ENCODE results near the gene FBN1.

The FBN1 gene

DNA sequence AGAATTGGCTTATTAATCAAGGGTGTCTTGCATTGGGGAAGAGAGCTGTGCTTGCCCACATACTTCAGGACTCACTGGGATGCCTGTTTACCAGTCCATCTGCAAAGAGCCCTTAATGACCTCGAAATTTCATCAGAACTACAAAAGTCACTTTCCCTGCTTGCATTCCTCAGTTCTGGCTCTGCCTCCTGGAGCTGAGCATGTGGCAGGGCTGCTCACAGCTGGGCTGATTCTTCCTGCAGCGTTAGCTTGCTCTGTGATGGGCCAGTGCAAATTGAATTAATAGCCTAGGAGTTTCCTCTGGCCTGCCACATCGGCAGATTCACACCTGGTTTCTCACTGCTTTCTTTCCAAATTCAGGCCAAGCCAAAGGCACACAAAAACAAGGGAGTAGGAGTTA, 205.4 kb downstream of the FBN1 start:
- DNase-seq (ENCODE audit: low read depth in 2 of 3, low spot score in 1 of 3): no peak

DNA sequence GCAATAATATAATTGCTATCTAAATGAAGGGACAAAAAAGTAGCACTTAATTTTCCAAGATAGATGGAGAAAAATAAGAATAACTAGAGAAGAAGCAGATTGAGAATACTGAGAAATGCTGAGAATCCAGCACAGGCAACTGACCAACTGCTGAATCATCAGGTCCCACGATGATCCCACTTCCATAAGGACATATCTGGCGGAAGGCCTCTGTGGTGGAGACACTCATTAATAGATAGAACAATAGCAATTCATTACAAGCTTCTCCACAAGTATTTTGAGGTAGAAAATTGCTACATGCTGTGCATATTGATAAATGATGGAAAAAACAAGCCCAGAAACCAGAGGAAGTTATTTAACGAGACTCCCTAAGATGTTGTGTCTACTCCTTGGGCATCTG, 208.3 kb downstream of the FBN1 start:
- DNase-seq (ENCODE audit: low read depth in 2 of 3, low spot score in 1 of 3): no peak

DNA sequence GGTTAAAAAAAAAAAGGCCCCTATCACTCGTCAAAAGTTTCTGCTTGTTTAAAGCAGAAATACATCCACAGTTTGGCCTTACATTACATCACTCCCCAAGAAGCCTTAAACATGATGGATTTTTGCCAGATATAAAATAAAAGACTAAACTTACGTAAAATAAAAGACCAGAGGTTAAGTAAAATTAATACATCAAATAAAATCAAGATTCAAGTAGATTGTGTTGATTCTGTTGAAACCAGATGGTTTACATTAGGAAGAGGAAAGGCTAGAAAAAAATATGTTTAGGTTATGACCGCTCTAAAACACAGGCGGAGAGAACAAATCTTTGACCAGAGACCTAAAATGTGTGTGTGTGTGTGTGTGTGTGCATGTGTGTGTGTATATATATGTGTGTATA, 210.2 kb downstream of the FBN1 start:
- no peak for DNase-seq (ENCODE audit: low read depth in 2 of 3, low spot score in 1 of 3)

DNA sequence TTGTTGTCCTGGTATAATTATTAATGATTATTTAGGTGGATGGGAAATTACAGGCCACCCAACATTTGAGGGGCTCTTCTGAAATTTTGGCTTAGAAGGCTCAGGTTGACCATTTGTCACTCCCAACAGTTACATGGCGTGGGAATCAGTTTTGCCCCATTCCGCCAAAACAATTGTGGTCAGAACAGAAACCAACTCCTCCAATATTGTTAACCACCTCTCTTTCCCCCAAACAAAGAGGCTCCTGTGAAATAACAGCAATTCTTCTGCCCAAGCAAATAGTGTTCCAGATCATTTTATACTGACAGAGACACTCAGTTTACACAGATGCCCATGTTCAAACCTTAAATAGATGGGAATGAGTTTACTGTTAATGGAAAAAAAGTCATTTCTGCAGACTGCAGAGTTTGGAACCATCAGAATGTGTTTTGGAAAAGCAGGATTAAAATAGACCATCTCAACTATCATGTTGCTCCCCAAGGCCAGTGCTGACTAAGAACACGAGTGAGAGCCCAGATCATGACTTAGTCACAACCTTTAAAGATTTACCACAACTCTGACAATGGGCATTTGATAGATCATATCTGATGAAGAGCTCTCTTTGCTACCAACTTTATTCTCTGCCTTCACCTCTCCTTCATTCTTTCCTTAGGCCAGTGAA, 212.2 kb downstream of the FBN1 start:
- DNase-seq (ENCODE audit: low read depth in 2 of 3, low spot score in 1 of 3): no peak

DNA sequence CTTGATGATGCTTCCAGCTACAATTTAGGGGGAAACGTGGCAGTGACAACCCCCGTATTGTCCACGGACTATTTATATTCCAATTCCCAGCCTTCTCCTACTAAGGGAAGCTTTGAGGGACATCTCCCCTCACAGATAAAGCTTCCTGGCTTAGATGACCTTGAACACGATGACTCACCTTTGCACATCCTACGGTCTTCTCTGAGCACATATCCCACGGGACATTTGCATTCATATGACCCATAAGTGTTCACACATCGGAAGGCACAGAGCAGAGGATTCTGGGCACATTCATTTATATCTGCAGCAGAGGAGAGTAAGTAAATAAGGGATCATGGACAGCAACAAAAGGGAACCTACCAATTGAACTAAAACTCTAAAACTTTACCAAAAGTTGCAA, 212.8 kb downstream of the FBN1 start:
- no peak for DNase-seq (ENCODE audit: low read depth in 2 of 3, low spot score in 1 of 3)

DNA sequence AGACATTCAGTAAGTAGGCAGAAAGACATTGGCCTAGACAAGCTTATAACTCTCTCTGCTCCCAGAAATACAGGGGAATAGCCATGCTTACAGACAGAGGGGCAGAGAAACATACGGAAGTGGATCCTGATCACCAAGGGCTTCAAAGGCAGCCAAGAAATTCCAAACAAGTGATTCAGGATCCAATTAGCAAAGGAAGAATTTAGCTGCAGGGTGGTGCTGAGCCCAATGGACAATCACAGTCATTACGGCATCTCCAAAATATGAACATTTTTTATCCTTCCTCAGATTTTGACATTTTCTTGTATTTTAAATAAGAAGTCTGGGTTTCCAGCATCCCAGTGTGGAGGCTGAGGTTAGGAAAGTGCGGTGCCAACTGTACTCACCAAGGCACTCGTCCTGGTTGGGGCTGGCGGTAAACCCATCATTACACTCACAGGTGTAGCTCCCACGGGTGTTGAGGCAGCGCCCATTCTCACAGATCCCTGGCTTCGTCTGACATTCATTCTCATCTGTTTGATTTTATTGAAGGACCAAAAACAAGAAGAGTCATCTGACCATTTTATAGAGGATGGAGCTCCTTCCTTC, 217.5 kb downstream of the FBN1 start:
- DNase-seq (ENCODE audit: low read depth in 2 of 3, low spot score in 1 of 3): no peak

DNA sequence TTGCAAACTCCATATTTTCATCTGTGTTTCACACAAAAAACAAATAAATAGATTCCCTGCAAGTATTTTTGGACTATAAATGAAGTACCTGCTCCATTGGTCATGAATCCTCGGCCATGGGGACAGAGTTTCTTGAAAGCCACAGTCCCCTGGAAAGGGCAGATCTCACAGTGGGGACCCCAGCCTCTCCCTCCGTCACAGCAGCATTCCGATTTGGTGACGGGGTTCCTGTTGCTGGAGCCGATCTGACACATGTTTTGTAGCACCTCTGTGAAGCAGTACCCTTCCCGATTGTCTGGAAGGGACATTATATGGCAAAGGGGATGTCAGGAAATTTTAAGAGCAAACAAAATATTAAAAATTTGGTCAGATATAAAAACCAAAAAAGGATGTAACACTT, 218.0 kb downstream of the FBN1 start:
- no peak for DNase-seq (ENCODE audit: low read depth in 2 of 3, low spot score in 1 of 3)

DNA sequence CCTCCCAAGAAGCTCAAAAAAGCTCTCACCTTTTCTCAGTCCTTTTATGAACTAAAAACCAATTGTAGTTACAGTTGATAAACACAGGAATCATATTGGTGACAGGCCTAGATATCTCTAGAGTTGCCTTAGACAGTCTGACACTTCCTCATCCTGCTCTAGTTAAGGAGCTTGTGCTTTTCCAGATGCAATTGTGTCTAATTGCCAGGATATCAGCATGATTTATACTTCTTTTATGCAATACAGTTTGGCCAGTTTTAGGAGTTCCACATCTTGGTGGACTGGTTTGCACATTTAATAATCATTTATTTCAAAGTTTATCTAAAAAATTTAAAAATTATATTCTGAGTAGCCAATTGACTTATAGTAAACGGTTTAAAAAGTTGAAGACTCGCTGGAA, 218.6 kb downstream of the FBN1 start:
- no peak for DNase-seq (ENCODE audit: low read depth in 2 of 3, low spot score in 1 of 3)

- no peak for DNase-seq (ENCODE audit: low read depth in 2 of 3, low spot score in 1 of 3)
Observed at GRCh38 chr15:48426044-48426443, 219.5 kb downstream of the FBN1 start.

DNA sequence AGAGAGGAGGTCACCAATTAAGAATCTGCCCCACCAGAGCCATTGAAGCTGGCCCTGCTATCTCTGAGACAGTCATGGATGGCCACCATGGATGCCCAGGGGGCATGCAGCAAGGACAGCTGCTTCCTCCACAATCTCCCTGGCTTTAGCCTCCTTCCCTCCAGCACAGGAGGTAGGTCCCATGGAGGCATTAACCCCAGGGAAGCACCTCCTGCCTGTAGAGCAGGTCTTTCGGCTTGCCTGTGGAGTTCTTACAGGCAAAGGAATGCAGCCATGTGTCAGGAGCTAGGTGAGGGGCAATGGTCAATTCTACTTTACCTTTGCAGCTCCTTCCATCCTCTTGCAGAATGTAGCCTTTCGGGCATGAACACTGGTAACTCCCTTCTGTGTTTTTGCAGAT, 220.5 kb downstream of the FBN1 start:
- DNase-seq (ENCODE audit: low read depth in 2 of 3, low spot score in 1 of 3): no peak

DNA sequence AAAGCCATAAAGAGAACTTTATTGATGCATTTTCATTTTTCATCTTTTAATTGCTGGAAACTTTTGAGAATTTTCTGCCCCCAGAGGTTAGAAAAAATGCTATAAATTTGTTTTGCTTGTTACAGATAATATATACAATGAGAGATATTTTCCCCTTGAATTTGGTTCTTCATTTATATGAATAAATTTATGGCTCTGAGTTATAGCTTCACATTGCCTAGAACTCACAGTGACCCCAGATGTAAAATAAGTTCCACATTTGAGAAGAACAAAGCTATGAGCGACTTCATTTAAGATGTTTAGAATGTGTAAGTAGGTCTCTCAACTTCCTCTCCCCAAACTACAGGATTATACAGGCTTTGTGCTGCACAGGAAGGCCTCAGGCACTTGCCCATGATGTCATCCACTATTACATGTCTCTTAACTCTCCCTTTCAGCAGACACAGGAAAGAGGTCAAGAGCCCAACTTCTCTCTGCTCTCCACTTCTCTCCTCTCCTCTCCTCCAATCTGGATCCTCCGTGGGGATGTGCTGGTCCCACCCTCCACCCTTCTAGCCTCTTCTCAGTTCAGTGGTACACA, 221.5 kb downstream of the FBN1 start:
- no peak for DNase-seq (ENCODE audit: low read depth in 2 of 3, low spot score in 1 of 3)

DNA sequence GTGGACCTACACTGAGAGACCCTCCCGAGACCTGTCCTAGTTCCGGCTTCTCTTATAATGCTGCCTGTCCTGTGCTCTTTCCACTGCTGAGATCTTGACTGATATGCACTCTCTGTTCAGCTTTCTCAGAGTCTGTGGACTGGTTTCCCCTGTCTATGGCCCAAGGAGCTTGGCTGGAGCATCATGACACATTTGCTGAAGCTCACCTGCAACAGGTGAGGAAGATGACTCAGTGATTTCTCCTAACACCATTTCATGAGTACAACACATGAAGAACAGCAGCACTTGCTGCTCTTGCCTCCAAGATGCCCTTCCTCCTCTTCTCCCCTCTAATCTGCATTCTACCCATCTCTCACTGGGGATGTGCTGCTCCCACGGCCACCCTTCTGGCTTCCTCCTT, 222.2 kb downstream of the FBN1 start:
- DNase-seq (ENCODE audit: low read depth in 2 of 3, low spot score in 1 of 3): no peak

DNA sequence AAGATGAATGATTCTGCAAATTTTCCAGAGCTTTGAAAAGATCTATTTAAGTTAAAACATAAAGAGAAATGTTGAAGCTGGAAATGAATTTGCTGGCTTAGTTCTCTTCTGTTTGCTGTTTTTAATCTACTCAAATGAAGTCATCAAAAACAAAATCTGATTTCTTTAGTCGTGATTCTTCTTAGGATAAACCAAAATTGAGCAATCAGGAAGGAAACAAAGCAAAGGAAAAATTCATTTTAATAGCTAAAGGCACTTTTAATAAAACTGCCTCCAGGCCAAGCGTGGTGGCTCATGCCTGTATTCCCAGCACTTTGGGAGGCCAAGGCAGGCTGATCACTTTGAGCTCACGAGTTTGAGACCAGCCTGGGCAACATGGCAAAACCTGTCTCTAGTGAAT, 223.1 kb downstream of the FBN1 start:
- DNase-seq (ENCODE audit: low read depth in 2 of 3, low spot score in 1 of 3): no peak

DNA sequence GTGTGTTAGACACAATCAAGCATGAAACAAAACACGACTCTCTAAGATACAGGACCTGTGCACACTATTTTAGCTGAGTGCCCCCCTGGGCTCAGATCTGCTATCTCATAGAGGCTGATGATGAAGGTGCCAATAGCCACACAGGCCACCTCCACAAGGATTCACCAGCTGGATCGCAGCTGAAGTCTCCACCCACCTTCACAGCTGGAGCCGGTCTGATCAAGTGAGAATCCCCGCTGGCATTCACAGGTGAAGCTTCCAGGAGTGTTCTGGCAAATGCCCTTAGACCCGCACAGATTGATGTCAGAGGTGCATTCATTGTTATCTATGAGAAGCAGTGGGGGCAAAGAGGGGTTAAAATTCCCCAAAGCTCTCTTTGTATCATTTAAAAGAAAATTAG, 224.1 kb downstream of the FBN1 start:
- DNase-seq (ENCODE audit: low read depth in 2 of 3, low spot score in 1 of 3): no peak

DNA sequence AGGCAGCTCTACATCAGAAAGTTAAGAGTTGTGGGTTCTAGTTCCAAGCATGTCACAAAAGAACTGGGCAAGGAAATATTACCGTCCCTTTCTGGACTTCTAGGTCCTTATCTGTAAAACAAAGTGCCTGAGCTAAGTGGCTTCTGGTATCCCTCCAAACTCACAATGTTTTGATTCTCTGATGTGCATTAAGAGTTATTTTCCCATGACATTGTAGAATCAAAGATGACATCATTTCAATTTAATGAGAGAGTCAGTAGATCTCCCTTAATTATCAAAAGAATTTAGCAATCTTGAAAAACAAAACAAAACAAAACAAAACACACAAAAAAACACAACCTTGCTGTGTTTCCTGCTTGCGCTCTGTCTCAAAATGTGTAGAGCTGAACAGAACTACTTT, 225.6 kb downstream of the FBN1 start:
- DNase-seq (ENCODE audit: low read depth in 2 of 3, low spot score in 1 of 3): no peak

- no peak for DNase-seq (ENCODE audit: low read depth in 2 of 3, low spot score in 1 of 3)
Observed at GRCh38 chr15:48418343-48418742, 227.2 kb downstream of the FBN1 start.

- DNase-seq (ENCODE audit: low read depth in 2 of 3, low spot score in 1 of 3): no peak
Observed at GRCh38 chr15:48416301-48416700, 229.2 kb downstream of the FBN1 start.

GRCh38 chr15:48415036-48415886, 230.2 kb downstream of the FBN1 start:
- DNase-seq (ENCODE audit: low read depth in 2 of 3, low spot score in 1 of 3): no peak

- no peak for DNase-seq (ENCODE audit: low read depth in 2 of 3, low spot score in 1 of 3)
Observed at GRCh38 chr15:48414015-48414414, 231.5 kb downstream of the FBN1 start.

GRCh38 chr15:48413304-48413703, 232.2 kb downstream of the FBN1 start:
- DNase-seq (ENCODE audit: low read depth in 2 of 3, low spot score in 1 of 3): no peak

- DNase-seq (ENCODE audit: low read depth in 2 of 3, low spot score in 1 of 3): no peak
Observed at GRCh38 chr15:48411971-48412591, 233.4 kb downstream of the FBN1 start.

GRCh38 chr15:48409623-48410022, 235.9 kb downstream of the FBN1 start:
- no peak for DNase-seq (ENCODE audit: low read depth in 2 of 3, low spot score in 1 of 3)

All from stimulated activated CD4-positive, alpha-beta T cell treated with anti-CD3 and anti-CD28 coated beads, Interleukin-12 subunit alpha, Interleukin-12 subunit beta, amount 100 ng/mL, for 48 hours (primary cell).